Endodermal cell (in vitro differentiated cells): ENCODE measurements around the gene PLEKHM3. TPM values are rescaled to one million over a fixed set of nuclear protein-coding genes. Genes with fewer than 3 reads are reported as not detected.
"Not testable (repeated sequence)": the region's sequence is repeated elsewhere in the genome, so short reads cannot be mapped to it uniquely, and the experiment has no call there.

Source experiments
- DNase-seq: peaks from one replicate; pipeline ENCODE4 v3.0.0-alpha.2; 2017
- H3K27ac ChIP-seq: 2 replicates; pipeline ENCODE4 v1.5.1; 2013; ENCODE audit warnings: mild to moderate bottlenecking, low read depth, low read length, moderate library complexity
- H3K27me3 ChIP-seq: 2 replicates; pipeline ENCODE4 v1.6.1; 2013; ENCODE audit warnings: mild to moderate bottlenecking, low read length, moderate library complexity; ENCODE audit not compliant: insufficient read depth, control insufficient read depth, poor library complexity, severe bottlenecking
- H3K36me3 ChIP-seq: 2 replicates; pipeline ENCODE4 v1.7.0; 2013; ENCODE audit warnings: mild to moderate bottlenecking, low read length, moderate library complexity; ENCODE audit not compliant: control insufficient read depth, insufficient read depth
- H3K4me1 ChIP-seq: one replicate; pipeline ENCODE4 v1.7.0; 2013; ENCODE audit warnings: low read length; ENCODE audit not compliant: control insufficient read depth, insufficient read depth
- H3K4me3 ChIP-seq: 2 replicates; pipeline ENCODE4 v1.5.1; 2013; ENCODE audit warnings: mild to moderate bottlenecking, low read length, moderate library complexity
- H3K9ac ChIP-seq: 2 replicates; pipeline ENCODE4 v1.6.1; 2013; ENCODE audit warnings: mild to moderate bottlenecking, low read length, moderate library complexity; ENCODE audit not compliant: poor library complexity, severe bottlenecking; ENCODE audit errors: extremely low read depth
- H3K9me3 ChIP-seq: 2 replicates; pipeline ENCODE4 v1.6.1; 2013; ENCODE audit warnings: mild to moderate bottlenecking, low read length, moderate library complexity; ENCODE audit not compliant: control insufficient read depth
- H3K27ac Mint-ChIP-seq: 2 replicates; pipeline ENCODE4 v1.8.0; 2020; ENCODE audit warnings: mixed read lengths
- H3K27me3 Mint-ChIP-seq: 2 replicates; pipeline ENCODE4 v1.8.0; 2021; ENCODE audit warnings: mild to moderate bottlenecking, mixed read lengths; ENCODE audit not compliant: insufficient read depth
- H3K36me3 Mint-ChIP-seq: 2 replicates; pipeline ENCODE4 v1.8.0; 2020; ENCODE audit warnings: low read depth, mixed read lengths
- H3K4me1 Mint-ChIP-seq: 2 replicates; pipeline ENCODE4 v1.8.0; 2020; ENCODE audit warnings: mixed read lengths
- H3K4me3 Mint-ChIP-seq: 2 replicates; pipeline ENCODE4 v1.8.0; 2020; ENCODE audit warnings: mild to moderate bottlenecking, moderate library complexity, mixed read lengths
- H3K9me3 Mint-ChIP-seq: 2 replicates; pipeline ENCODE4 v1.8.0; 2020; ENCODE audit warnings: mild to moderate bottlenecking, mixed read lengths
- WGBS, 2 experiments: methylation state at CpG; one replicate each; pipeline versions ENCODE4 v1.1.5 to v1.1.7; 2013; ENCODE audit warnings: missing lambda C conversion rate in 2 of 2, mixed read lengths in 1 of 2; ENCODE audit not compliant: insufficient coverage in 1 of 2, insufficient read length in 1 of 2; 5-methylcytosine and 5-hydroxymethylcytosine counted together
- total RNA-seq, 2 donors: library from RNA; stranded (reverse); fragmentation: NEBNext Ultra II Directional in 1 of 2; extraction: Animal tissue kit (Norgen Biotek cat#: 25700) in 1 of 2; gene quantifications; 2 replicates in 1 of 2; 3 replicates in 1 of 2; pipeline ENCODE4 v1.2.1, GENCODE V29; 2021
- TF ChIP-seq, protein P1 (sequence below): fragments of 200-600 bp; sonication (generic); conservative IDR thresholded peaks from 2 replicates; pipeline ENCODE4 v1.5.0; 2021; ENCODE audit warnings: antibody characterized with exemption, mild to moderate bottlenecking

The PLEKHM3 gene
- total RNA-seq, 2 donors from 2014 or later, result 13.3 to 17.9 TPM

DNA sequence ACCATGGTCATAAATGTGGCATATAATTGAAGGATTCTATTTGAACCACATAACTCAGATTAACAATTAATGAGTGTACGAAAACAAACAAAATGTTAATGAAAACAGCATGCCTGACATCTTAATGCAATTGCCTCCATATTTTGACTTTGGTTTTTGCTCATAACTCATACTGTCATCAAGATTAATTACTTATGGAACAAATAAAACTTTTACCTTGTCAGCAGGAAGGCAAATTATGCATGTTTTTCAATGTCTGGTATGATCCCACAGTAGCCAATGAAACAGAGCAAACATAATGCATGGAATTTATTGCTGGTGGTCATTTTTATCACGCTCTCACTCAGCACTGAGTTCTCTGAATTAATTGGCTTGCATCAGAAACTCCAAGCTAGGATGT, 5.1 kb downstream of the PLEKHM3 start:
- Histone ChIP-seq H3K9me3 (no peaks in the 10 kb centered on the region), H3K4me3 (no peak overlapping the region), H3K4me1 (no peaks in the 10 kb centered on the region), H3K27ac (no peak overlapping the region), H3K9ac (no peak overlapping the region), H3K27me3 (no peaks in the 10 kb centered on the region), H3K36me3 (peaks cover 25% of the 10 kb centered on the region)
- H3K27ac Mint-ChIP-seq, result no peak overlapping the region
- peaks cover 12% of the 10 kb centered on the region for H3K36me3 Mint-ChIP-seq
- no peak for DNase-seq
- H3K27me3 Mint-ChIP-seq, result no peaks in the 10 kb centered on the region
- H3K4me1 Mint-ChIP-seq, result peaks cover 4% of the 10 kb centered on the region
- H3K4me3 Mint-ChIP-seq, result no peak overlapping the region
- TF ChIP-seq, protein P1, sequence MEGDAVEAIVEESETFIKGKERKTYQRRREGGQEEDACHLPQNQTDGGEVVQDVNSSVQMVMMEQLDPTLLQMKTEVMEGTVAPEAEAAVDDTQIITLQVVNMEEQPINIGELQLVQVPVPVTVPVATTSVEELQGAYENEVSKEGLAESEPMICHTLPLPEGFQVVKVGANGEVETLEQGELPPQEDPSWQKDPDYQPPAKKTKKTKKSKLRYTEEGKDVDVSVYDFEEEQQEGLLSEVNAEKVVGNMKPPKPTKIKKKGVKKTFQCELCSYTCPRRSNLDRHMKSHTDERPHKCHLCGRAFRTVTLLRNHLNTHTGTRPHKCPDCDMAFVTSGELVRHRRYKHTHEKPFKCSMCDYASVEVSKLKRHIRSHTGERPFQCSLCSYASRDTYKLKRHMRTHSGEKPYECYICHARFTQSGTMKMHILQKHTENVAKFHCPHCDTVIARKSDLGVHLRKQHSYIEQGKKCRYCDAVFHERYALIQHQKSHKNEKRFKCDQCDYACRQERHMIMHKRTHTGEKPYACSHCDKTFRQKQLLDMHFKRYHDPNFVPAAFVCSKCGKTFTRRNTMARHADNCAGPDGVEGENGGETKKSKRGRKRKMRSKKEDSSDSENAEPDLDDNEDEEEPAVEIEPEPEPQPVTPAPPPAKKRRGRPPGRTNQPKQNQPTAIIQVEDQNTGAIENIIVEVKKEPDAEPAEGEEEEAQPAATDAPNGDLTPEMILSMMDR, result no peak
- WGBS, 2 experiments, result 93 to 98% methylated on average over 2 of the region's 2 CpGs
- H3K9me3 Mint-ChIP-seq, result no peaks in the 10 kb centered on the region

DNA sequence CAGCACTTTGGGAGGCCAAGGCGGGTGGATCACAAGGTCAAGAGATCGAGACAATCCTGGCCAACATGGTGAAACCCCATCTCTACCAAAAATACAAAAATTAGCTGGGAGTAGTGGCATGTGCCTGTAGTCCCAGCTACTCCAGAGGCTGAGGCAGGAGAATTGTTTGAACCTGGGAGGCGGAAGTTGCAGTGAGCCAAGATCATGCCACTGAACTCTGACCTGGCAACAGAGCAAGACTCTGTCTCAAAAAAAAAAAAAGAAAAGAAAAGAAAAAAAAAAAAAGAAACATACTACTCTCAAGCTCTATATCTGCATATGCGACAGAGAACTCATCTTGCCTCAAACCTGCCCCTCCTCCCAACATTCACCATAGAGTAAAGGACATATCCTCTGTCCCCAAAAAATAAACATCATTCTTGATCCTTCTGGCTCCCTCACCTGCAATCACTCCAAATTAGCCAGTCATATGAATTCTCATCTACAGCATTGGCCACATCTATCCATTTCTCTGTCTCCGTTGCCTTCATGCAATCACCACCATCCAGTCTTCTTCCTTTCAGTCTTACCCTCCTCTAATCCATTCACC, 7.1 kb downstream of the PLEKHM3 start:
- not testable (repeated sequence) for H3K4me3 Mint-ChIP-seq, H3K27me3 Mint-ChIP-seq, H3K9me3 Mint-ChIP-seq, H3K27ac ChIP-seq, H3K27me3 ChIP-seq, H3K9ac ChIP-seq, H3K27ac Mint-ChIP-seq, H3K4me3 ChIP-seq, H3K4me1 ChIP-seq, DNase-seq, H3K9me3 ChIP-seq
- peaks cover 25% of the 10 kb centered on the region for H3K36me3 ChIP-seq
- Mint-ChIP-seq H3K4me1 (peaks cover 12% of the 10 kb centered on the region), H3K36me3 (peaks cover 12% of the 10 kb centered on the region)
- WGBS, 2 experiments, result 91 to 93% methylated on average over 4 to 5 of the region's 5 CpGs

DNA sequence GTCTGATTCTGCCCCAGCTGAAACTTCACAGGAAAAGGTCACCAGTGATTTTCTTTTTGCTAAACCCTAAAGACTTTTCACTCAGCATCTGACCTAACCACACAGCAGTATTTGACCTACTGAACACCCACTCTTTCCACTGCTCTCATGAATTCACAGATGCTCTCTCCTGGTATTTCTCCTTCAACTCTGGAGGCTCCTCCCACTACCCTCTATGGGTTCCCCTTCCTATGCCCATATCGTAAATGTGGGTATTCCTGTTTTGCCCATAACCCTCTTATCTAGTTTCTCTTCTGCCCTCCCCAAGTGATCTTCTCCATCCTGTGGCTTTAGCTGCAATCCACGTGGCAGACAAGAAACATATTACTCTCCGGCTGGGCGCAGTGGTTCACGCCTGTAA, 7.6 kb downstream of the PLEKHM3 start:
- no peaks in the 10 kb centered on the region for H3K27me3 ChIP-seq
- Mint-ChIP-seq H3K4me1 (peaks cover 12% of the 10 kb centered on the region), H3K27me3 (no peaks in the 10 kb centered on the region), H3K4me3 (no peak overlapping the region), H3K27ac (no peak overlapping the region), H3K9me3 (no peaks in the 10 kb centered on the region), H3K36me3 (peaks cover 12% of the 10 kb centered on the region)
- DNase-seq, result no peak
- no peak overlapping the region for H3K4me3 ChIP-seq
- TF ChIP-seq, protein P1, result no peak
- no peak overlapping the region for H3K27ac ChIP-seq
- H3K4me1 ChIP-seq, result no peaks in the 10 kb centered on the region
- no peaks in the 10 kb centered on the region for H3K9me3 ChIP-seq
- H3K36me3 ChIP-seq, result peaks cover 25% of the 10 kb centered on the region
- 81 to 91% methylated on average over 5 of the region's 5 CpGs for WGBS, 2 experiments
- no peak overlapping the region for H3K9ac ChIP-seq

DNA sequence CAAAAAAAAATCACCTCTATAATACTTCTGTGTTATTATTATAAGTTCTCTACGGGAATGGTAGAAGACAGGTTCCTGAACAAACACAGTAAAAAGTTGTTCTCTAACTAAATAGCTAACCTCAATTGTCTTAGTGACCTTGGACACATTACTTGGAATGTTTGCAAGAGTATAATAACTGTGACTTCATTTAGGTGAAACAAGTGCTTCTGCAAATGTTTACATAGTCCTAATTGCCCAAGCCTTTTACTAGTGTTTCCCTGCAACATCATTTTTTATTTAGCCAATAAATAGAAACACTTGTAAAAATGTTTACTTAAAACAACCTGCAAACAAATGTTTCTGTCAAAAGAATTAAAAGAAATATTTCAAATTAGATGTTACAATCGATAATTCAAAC, 9.9 kb downstream of the PLEKHM3 start:
- Histone ChIP-seq H3K4me1 (no peaks in the 10 kb centered on the region), H3K36me3 (peaks cover 15% of the 10 kb centered on the region), H3K27ac (no peak overlapping the region), H3K27me3 (no peaks in the 10 kb centered on the region), H3K9ac (no peak overlapping the region), H3K9me3 (no peaks in the 10 kb centered on the region), H3K4me3 (no peak overlapping the region)
- no peaks in the 10 kb centered on the region for H3K27me3 Mint-ChIP-seq
- peaks cover 15% of the 10 kb centered on the region for H3K4me1 Mint-ChIP-seq
- WGBS, 2 experiments, result 50% methylated on average over 2 of the region's 2 CpGs; no CpG with 5 or more reads in 1 of the 2 experiments
- no peak overlapping the region for H3K4me3 Mint-ChIP-seq
- DNase-seq, result no peak
- peaks cover 12% of the 10 kb centered on the region for H3K36me3 Mint-ChIP-seq
- TF ChIP-seq, protein P1, result no peak
- H3K9me3 Mint-ChIP-seq, result no peaks in the 10 kb centered on the region
- no peak overlapping the region for H3K27ac Mint-ChIP-seq
